Mammary epithelial cell (primary cell): ENCODE results near the gene ALG5.

Experiments
- EZH2 ChIP-seq: IDR thresholded peaks from 2 replicates; pipeline ENCODE4 v1.6.1; 2012; ENCODE audit warnings: low read length, inconsistent platforms, borderline replicate concordance
- TF ChIP-seq, protein P1 (sequence below), 2 donors: IDR thresholded peaks in 1 of 2; conservative IDR thresholded peaks in 1 of 2; 2 replicates each; pipeline ENCODE4 v1.5.1; 2011 to 2012; ENCODE audit warnings: inconsistent platforms in 2 of 2, low read length in 2 of 2, mild to moderate bottlenecking in 2 of 2, control low read depth in 1 of 2, low read depth in 1 of 2; ENCODE audit not compliant: insufficient read depth in 1 of 2; ENCODE audit errors: extremely low read depth in 1 of 2

DNA sequence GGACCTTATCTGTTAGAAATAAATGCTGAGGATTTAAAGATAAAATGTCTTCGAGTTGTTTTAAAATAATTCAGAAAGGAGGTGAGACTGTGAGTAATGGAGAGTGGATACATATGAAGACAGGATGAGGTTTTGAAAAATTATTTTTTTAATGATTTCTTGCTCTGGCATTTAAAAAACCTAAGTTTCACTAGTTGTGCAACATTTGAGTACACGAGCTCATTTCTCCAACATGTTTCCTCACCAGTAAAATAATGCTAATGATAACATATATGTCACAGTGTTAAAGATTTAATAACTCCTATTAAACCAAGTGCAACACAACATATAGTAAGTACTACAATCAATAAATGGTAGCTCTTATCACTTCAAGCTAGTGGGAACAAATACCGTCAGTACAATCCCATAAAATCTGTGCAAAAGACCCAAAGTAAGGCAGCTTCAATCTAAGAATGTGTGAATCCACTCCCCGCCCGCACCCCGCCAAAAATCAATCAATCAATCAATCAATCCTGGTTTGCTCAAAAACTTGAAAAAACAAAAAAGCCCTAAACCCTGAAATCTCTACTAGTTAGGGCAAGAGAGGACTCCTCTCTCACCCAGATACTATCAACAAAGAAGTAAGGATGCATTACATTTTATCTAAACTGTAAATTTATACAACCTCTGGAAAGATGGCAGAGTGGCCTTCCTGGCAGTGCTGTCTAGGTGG, 1.3 kb downstream of the ALG5 start:
- TF ChIP-seq, protein P1, sequence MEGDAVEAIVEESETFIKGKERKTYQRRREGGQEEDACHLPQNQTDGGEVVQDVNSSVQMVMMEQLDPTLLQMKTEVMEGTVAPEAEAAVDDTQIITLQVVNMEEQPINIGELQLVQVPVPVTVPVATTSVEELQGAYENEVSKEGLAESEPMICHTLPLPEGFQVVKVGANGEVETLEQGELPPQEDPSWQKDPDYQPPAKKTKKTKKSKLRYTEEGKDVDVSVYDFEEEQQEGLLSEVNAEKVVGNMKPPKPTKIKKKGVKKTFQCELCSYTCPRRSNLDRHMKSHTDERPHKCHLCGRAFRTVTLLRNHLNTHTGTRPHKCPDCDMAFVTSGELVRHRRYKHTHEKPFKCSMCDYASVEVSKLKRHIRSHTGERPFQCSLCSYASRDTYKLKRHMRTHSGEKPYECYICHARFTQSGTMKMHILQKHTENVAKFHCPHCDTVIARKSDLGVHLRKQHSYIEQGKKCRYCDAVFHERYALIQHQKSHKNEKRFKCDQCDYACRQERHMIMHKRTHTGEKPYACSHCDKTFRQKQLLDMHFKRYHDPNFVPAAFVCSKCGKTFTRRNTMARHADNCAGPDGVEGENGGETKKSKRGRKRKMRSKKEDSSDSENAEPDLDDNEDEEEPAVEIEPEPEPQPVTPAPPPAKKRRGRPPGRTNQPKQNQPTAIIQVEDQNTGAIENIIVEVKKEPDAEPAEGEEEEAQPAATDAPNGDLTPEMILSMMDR (conservative IDR thresholded peaks at IDR 0.05 in 1 of 2, IDR thresholded peaks at IDR 0.05 in 1 of 2; ENCODE audit: extremely low read depth in 1 of 2, insufficient read depth in 1 of 2, low read depth in 1 of 2, low read length in 2 of 2), result no peak
- TF ChIP-seq EZH2, result no peak
